ENCODE results near the gene CHSY1. TPM values are rescaled to one million over a fixed set of nuclear protein-coding genes. Genes with fewer than 3 reads are reported as not detected.

The CHSY1 gene
- total RNA-seq, 1 experiment from 2014 or later = 47.0 TPM

DNA sequence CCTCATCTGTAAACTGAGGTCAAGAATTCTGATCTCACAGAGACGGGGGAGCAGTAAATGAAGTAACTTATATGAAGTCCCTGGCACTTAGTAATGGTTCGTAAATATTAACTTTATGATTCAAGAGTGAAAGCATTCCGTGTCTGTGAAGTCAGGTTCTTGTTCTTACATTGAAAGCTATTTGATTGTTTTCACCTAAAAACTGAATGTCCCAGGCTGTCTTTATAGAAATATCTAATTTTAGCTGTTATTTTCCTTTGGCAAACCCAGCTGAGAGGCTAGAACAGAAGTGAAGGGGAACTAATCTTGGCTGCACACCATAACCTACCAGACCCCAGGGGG lies 84.5 kb downstream of the CHSY1 start:
- Histone ChIP-seq H3K4me1 (ENCODE audit: insufficient read depth, low read length, poor library complexity, severe bottlenecking) (peaks cover 15% of the 10 kb centered on the region), H3K36me3 (ENCODE audit: insufficient read depth, low read length, poor library complexity, severe bottlenecking) (no peaks in the 10 kb centered on the region), H3K27me3 (replicated peaks; ENCODE audit: insufficient read depth, low read depth, low read length, poor library complexity) (no peaks in the 10 kb centered on the region), H3K9me3 (ENCODE audit: low read depth, low read length, poor library complexity, severe bottlenecking) (peaks cover 20% of the 10 kb centered on the region), H3K4me3 (ENCODE audit: low read depth, low read length, poor library complexity, severe bottlenecking) (no peak overlapping the region), H3K27ac (ENCODE audit: low read depth, low read length, poor library complexity, severe bottlenecking) (peak overlapping the region; percentile 31)
- CTCF ChIA-PET = no interaction called here
- no TSS peak for BruUV-seq (replicated peaks)
- no peak for DNase-seq (ENCODE audit: low spot score)
- POLR2A ChIA-PET (ENCODE audit: low non-redundant PET) = no interaction called here
- TF ChIP-seq CTCF (conservative IDR thresholded peaks at IDR 0.05; ENCODE audit: low read depth, low read length) (no peak), EZH2 (IDR thresholded peaks at IDR 0.05; ENCODE audit: borderline replicate concordance, low read depth, low read length, poor library complexity, severe bottlenecking) (no peak)
- intact Hi-C loops (cut with micrococcal nuclease; ENCODE audit: unreplicated experiment) = no loop called here

DNA sequence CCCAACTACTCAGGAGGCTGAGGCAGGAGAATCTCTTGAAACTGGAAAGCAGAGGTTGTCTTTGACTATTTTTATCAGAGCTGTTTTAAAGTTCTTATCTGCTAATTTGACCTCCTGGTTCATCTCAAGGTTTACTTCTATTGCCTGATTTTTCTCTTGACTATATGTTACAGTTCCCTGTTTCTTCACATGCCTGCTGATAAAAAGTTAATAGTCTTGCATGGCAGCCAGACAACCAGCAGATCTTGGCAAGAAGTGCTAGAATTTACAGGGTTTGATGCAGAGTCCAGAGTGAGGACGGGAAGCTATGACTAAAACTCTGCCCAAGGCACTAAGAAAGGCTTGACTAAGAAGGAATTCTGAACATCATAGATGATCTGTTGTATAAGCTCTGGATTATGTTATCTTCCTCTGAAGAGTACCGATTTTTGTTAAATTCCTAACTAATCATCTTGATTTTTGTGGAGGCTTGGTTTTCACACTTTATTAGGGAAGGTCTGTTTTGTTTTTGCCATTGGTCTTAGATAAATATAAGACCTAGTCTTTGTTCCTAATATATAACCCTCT lies 85.9 kb downstream of the CHSY1 start:
- POLR2A ChIA-PET (ENCODE audit: low non-redundant PET) = no interaction called here
- no peak for TF ChIP-seq CTCF (conservative IDR thresholded peaks at IDR 0.05; ENCODE audit: low read depth, low read length)
- TF ChIP-seq EZH2 (IDR thresholded peaks at IDR 0.05; ENCODE audit: borderline replicate concordance, low read depth, low read length, poor library complexity, severe bottlenecking) = no peak
- intact Hi-C loops (cut with micrococcal nuclease; ENCODE audit: unreplicated experiment) = no loop called here
- DNase-seq (ENCODE audit: low spot score) = no peak
- Histone ChIP-seq H3K4me3 (ENCODE audit: low read depth, low read length, poor library complexity, severe bottlenecking) (no peak overlapping the region), H3K36me3 (ENCODE audit: insufficient read depth, low read length, poor library complexity, severe bottlenecking) (no peaks in the 10 kb centered on the region), H3K27ac (ENCODE audit: low read depth, low read length, poor library complexity, severe bottlenecking) (no peak overlapping the region), H3K27me3 (replicated peaks; ENCODE audit: insufficient read depth, low read depth, low read length, poor library complexity) (no peaks in the 10 kb centered on the region), H3K9me3 (ENCODE audit: low read depth, low read length, poor library complexity, severe bottlenecking) (peaks cover 20% of the 10 kb centered on the region), H3K4me1 (ENCODE audit: insufficient read depth, low read length, poor library complexity, severe bottlenecking) (peaks cover 7% of the 10 kb centered on the region)
- CTCF ChIA-PET = no interaction called here
- no TSS peak for BruUV-seq (replicated peaks)

DNA sequence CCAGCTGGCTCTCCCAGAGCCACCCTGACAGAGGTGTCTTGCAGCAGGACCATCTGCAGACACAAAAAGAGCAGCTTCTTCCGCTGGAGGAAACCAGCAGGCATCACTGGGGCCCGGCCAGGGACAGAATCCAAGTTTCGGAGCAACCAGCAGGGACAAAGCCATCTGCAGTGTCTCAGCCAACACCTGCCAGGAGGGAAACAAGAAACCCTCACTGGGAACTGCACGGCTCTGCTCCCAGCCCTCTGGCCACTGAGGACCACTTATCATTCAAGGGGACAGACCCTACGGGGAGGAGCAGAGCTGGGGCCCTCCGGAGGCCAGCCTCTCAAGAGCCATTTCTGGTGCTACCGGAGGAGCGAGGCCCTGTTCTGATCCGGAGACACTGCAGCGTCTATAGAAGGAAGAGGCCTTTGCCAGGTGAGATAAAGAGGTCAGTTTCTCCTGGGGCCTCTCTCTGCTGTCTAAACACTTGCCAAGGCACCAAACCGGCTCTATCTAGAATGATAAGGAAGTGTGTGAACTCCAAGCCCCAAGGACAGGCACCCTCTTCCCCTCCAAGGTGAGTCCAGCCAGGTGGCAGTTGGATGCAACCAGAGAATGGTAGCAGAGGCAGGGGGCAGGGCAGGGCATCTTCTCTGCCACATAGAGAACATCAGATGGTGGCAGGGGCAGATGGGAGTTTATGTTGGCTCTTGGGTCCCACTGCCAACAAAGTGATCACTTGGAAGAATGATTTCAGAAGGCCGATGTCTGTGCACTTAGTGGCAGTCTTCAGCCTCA lies 89.0 kb downstream of the CHSY1 start:
- CTCF ChIA-PET = no interaction called here
- TF ChIP-seq CTCF (conservative IDR thresholded peaks at IDR 0.05; ENCODE audit: low read depth, low read length) = no peak
- no peak for TF ChIP-seq EZH2 (IDR thresholded peaks at IDR 0.05; ENCODE audit: borderline replicate concordance, low read depth, low read length, poor library complexity, severe bottlenecking)
- BruUV-seq (replicated peaks) = no TSS peak

More for the DNA sequence above, 89.0 kb downstream of the CHSY1 start:
- no peaks in the 10 kb centered on the region for H3K36me3 ChIP-seq (ENCODE audit: insufficient read depth, low read length, poor library complexity, severe bottlenecking)
- POLR2A ChIA-PET (ENCODE audit: low non-redundant PET) = no interaction called here
- no peak overlapping the region for H3K4me3 ChIP-seq (ENCODE audit: low read depth, low read length, poor library complexity, severe bottlenecking)
- peaks cover 24% of the 10 kb centered on the region for H3K4me1 ChIP-seq (ENCODE audit: insufficient read depth, low read length, poor library complexity, severe bottlenecking)
- intact Hi-C loops (cut with micrococcal nuclease; ENCODE audit: unreplicated experiment) = no loop called here
- no peaks in the 10 kb centered on the region for H3K27me3 ChIP-seq (replicated peaks; ENCODE audit: insufficient read depth, low read depth, low read length, poor library complexity)
- DNase-seq (ENCODE audit: low spot score) = no peak
- H3K27ac ChIP-seq (ENCODE audit: low read depth, low read length, poor library complexity, severe bottlenecking) = no peak overlapping the region
- peaks cover 20% of the 10 kb centered on the region for H3K9me3 ChIP-seq (ENCODE audit: low read depth, low read length, poor library complexity, severe bottlenecking)
